Measurements from ENCODE around the gene WDR11.

Gene WDR11

DNA sequence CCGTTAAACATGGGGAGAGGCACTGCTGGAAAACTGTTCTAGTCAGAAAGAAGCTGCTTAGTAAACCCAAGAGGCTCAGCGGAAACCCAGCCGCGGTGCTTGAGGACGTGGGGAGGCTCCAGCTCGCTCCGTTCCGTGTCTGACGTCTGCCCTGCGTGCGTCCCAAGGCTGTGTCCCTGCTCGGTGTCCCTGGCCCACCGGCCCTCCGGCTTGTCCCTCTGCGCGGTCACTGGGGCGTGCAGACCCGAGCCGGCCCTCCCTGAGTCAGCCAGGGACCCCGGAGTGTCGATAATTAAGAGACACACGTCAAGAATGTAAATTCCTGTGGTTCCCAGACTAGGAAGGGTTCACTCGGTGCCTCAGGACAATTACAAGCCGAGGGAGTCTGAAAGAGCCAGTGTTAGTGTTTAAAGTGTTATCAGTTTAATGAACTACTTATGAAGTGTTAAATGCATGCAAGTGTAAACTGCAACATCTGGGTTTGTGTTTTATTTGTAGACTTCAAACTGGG, 98.9 kb downstream of the WDR11 start:
- peaks cover 7% of the 10 kb centered on the region for H3K9me3 ChIP-seq (ENCODE audit: control insufficient read depth, low read length)
- H3K9ac ChIP-seq (ENCODE audit: low read length), result no peak overlapping the region
- no peaks in the 10 kb centered on the region for H3K27me3 ChIP-seq (ENCODE audit: control insufficient read depth, insufficient read depth, low read length)
- H3K36me3 ChIP-seq (ENCODE audit: control insufficient read depth, insufficient read depth, low read length), result no peaks in the 10 kb centered on the region
- H3K4me1 ChIP-seq (ENCODE audit: control insufficient read depth, insufficient read depth, low read length), result peaks cover 19% of the 10 kb centered on the region
- no peak overlapping the region for H3K4me3 ChIP-seq (ENCODE audit: low read length)

DNA sequence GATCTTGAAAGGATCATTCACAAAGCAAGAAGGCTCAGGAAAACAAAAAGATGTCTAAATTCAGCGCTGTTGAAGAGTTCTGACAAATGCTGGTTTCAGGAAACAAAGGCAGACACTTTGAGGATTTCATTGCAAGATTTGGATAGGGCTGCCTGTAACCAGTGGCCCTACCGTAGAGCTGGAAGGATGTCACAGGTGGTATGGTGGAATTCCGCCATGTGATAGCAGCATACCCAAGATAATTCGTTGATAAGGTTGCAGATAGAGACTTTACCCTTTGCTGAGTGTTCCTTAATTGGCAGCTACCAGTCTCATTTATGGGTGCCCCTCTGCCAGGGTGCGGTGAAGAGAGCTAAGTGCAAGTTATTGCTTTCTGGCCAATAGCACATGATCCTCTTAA, 100.1 kb downstream of the WDR11 start:
- H3K36me3 ChIP-seq (ENCODE audit: control insufficient read depth, insufficient read depth, low read length), result no peaks in the 10 kb centered on the region
- H3K27me3 ChIP-seq (ENCODE audit: control insufficient read depth, insufficient read depth, low read length), result no peaks in the 10 kb centered on the region
- H3K9ac ChIP-seq (ENCODE audit: low read length), result no peak overlapping the region
- H3K9me3 ChIP-seq (ENCODE audit: control insufficient read depth, low read length), result peaks cover 7% of the 10 kb centered on the region
- peaks cover 9% of the 10 kb centered on the region for H3K4me1 ChIP-seq (ENCODE audit: control insufficient read depth, insufficient read depth, low read length)
- H3K4me3 ChIP-seq (ENCODE audit: low read length), result no peak overlapping the region

- H3K4me3 ChIP-seq (ENCODE audit: low read length), result peak overlapping the region; percentile 2
- H3K4me1 ChIP-seq (ENCODE audit: control insufficient read depth, insufficient read depth, low read length), result peaks cover 7% of the 10 kb centered on the region
- peaks cover 7% of the 10 kb centered on the region for H3K9me3 ChIP-seq (ENCODE audit: control insufficient read depth, low read length)
- no peaks in the 10 kb centered on the region for H3K27me3 ChIP-seq (ENCODE audit: control insufficient read depth, insufficient read depth, low read length)
- no peaks in the 10 kb centered on the region for H3K36me3 ChIP-seq (ENCODE audit: control insufficient read depth, insufficient read depth, low read length)
- no peak overlapping the region for H3K9ac ChIP-seq (ENCODE audit: low read length)
Observed at GRCh38 chr10:120953897-120954296, 102.7 kb downstream of the WDR11 start.
